Prostate gland (tissue), 2 donors: ENCODE data around the gene RNF41. TPM values are rescaled to one million over a fixed set of nuclear protein-coding genes. Genes with fewer than 3 reads are reported as not detected.

Experiments used
- DNase-seq: peaks from one replicate; pipeline ENCODE4 v3.0.0-alpha.2; 2019; ENCODE audit warnings: low spot score
- H3K27ac ChIP-seq, 2 donors: fragments of 200-600 bp; sonication (generic); 2 replicates each; pipeline ENCODE4 v1.5.1; 2017 to 2019
- H3K27me3 ChIP-seq: fragments of 200-600 bp; sonication (generic); replicated peaks from 2 replicates; pipeline ENCODE4 v1.5.1; 2019; ENCODE audit not compliant: insufficient read depth
- H3K36me3 ChIP-seq, 2 donors: fragments of 200-600 bp; sonication (generic); 1 replicate in 1 of 2; 2 replicates in 1 of 2; pipeline versions ENCODE4 v1.5.1 to v1.8.1; 2017 to 2019
- H3K4me1 ChIP-seq: fragments of 200-600 bp; sonication (generic); replicated peaks from 2 replicates; pipeline ENCODE4 v1.5.1; 2019
- H3K4me3 ChIP-seq, 2 donors: fragments of 200-600 bp; sonication (generic); 2 replicates each; pipeline ENCODE4 v1.5.1; 2017 to 2019
- H3K9me3 ChIP-seq: fragments of 200-600 bp; sonication (generic); 2 replicates; pipeline ENCODE4 v1.5.1; 2017
- CTCF ChIP-seq, 4 experiments: fragments of 200-600 bp in 2 of 4; fragments of 450-650 bp in 2 of 4; sonication (generic) in 2 of 4; IDR thresholded peaks; 1 replicate in 3 of 4; 2 replicates in 1 of 4; pipeline ENCODE4 v1.5.1; 2016 to 2019; ENCODE audit warnings: antibody characterized with exemption in 4 of 4, mild to moderate bottlenecking in 2 of 4, moderate library complexity in 2 of 4
- POLR2A ChIP-seq: fragments of 450-650 bp; IDR thresholded peaks from one replicate; pipeline ENCODE4 v1.6.1; 2016; ENCODE audit warnings: antibody characterized with exemption, mild to moderate bottlenecking
- POLR2AphosphoS5 ChIP-seq: sonication (generic); formaldehyde crosslinking; IDR thresholded peaks from one replicate; pipeline ENCODE4 v1.6.1; 2017; ENCODE audit warnings: antibody characterized with exemption
- WGBS: methylation state at CpG from one replicate; pipeline ENCODE4 v1.1.5; 2018; 5-methylcytosine and 5-hydroxymethylcytosine counted together
- intact Hi-C: fragments of 100-400 bp; cut with DNase I; formaldehyde crosslinking; loops from one replicate; pipeline ENCODE4 v1.14.2; 2022
- total RNA-seq, 2 donors: library from RNA; depleted of rRNA; stranded (reverse); fragments of >200 nt; gene quantifications; one replicate each; pipeline ENCODE4 v1.1.0, GENCODE V29; 2016

RNF41 gene
- total RNA-seq, 2 donors from 2014 or later = 74.4 to 90.4 TPM

DNA sequence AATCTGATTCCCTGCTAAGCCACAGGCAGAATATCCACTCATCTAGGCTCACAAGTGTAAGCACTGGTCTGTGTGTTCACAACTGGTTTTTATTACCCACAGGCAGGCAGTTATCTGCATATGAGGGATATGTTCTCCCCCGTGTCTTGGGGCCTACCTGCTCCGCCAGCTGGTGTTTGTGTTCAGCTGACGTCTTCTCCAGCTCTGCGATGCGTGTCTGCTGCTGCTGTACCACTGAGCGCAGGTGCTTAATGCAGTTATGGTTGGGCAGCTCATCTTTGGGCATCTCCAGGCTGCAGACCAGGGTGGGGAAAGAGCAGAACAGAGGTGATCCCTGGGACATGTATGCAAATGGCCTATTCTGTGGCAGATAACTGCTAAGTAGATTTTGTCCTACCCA lies 13.7 kb downstream of the RNF41 start:
- no peak overlapping the region for H3K27ac ChIP-seq
- no peaks in the 10 kb centered on the region for H3K9me3 ChIP-seq
- 83% methylated on average over 6 of the region's 6 CpGs for WGBS
- intact Hi-C loops = no loop called here
- H3K27me3 ChIP-seq = no peaks in the 10 kb centered on the region
- no peak for DNase-seq
- no peak overlapping the region for H3K4me3 ChIP-seq
- TF ChIP-seq POLR2AphosphoS5 (no peak), CTCF (IDR thresholded peaks at IDR 0.05) (no peak), POLR2A (no peak)
- H3K36me3 ChIP-seq = peaks cover 26 to 35% of the 10 kb centered on the region in 2 donors
- H3K4me1 ChIP-seq = no peaks in the 10 kb centered on the region

DNA sequence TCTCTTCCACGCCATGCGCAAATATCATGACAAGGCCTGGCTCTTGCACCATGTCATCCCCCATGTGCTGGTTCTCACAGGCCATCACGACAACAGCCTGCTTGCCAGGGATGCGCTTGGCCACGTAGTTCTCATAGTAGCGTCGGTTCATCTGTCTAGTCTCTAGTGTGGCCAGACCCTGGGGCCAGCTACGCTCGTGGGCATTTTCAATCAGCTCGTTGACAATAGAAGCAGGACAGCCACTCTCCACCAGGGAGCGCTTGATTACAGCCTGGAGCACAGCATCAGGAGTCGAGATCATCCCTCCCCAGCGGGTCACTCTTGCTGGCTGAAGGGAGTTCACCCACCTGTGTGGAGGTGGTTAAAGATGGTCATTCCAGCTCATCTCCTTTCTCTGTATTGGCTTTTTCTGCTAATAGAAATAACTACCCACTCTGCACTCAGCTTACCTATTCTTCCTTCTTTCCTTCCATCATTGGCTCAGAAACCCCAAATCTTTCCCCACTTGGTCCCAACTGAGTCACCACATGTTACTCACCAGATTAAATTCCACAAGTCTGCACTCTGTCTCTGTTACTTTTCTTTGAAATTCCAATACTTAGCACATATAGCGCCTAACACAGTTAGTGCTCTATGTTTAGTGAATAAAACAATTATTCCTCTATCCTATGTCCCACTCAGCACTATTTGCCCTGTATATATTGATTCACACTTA lies 15.1 kb downstream of the RNF41 start:
- peak overlapping the region; percentile 11 to 14 for H3K27ac ChIP-seq
- H3K4me3 ChIP-seq = no peak overlapping the region
- DNase-seq = peak; percentile 53
- intact Hi-C loops = no loop called here
- no peaks in the 10 kb centered on the region for H3K9me3 ChIP-seq
- H3K4me1 ChIP-seq = no peaks in the 10 kb centered on the region
- no peaks in the 10 kb centered on the region for H3K27me3 ChIP-seq
- no peak for TF ChIP-seq POLR2A
- peak; percentile 38 for TF ChIP-seq POLR2AphosphoS5
- peak in 3 of 4 experiments; percentile 55 to 66 (median 57) for TF ChIP-seq CTCF (IDR thresholded peaks at IDR 0.05)
- H3K36me3 ChIP-seq = peaks cover 18 to 30% of the 10 kb centered on the region in 2 donors
- WGBS = 54% methylated on average over 14 of the region's 14 CpGs

- peaks cover 12 to 26% of the 10 kb centered on the region in 2 donors for H3K36me3 ChIP-seq
- peak overlapping the region in 1 of 2 donors; percentile 11 for H3K27ac ChIP-seq
Measured at GRCh38 chr12:56205445-56205844, 16.3 kb downstream of the RNF41 start.

GRCh38 chr12:56204275-56204674 lies 17.4 kb downstream of the RNF41 start:
- Histone ChIP-seq H3K36me3 (peaks cover 6 to 14% of the 10 kb centered on the region in 2 donors), H3K27ac (no peak overlapping the region), H3K27me3 (no peaks in the 10 kb centered on the region), H3K4me3 (no peak overlapping the region), H3K9me3 (no peaks in the 10 kb centered on the region), H3K4me1 (no peaks in the 10 kb centered on the region)
- intact Hi-C loops = no loop called here
- TF ChIP-seq POLR2AphosphoS5 (no peak), POLR2A (no peak), CTCF (IDR thresholded peaks at IDR 0.05) (no peak)
- no peak for DNase-seq

More at GRCh38 chr12:56205445-56205844, 16.3 kb downstream of the RNF41 start:
- DNase-seq = no peak
- H3K27me3 ChIP-seq = no peaks in the 10 kb centered on the region
- no peak overlapping the region for H3K4me3 ChIP-seq
- intact Hi-C loops = no loop called here
- H3K4me1 ChIP-seq = no peaks in the 10 kb centered on the region
- no peaks in the 10 kb centered on the region for H3K9me3 ChIP-seq
- TF ChIP-seq POLR2AphosphoS5 (no peak), POLR2A (no peak), CTCF (IDR thresholded peaks at IDR 0.05) (no peak)

GRCh38 chr12:56202838-56203237 lies 18.9 kb downstream of the RNF41 start:
- WGBS = 46% methylated on average over 2 of the region's 2 CpGs
- DNase-seq = no peak
- H3K9me3 ChIP-seq = no peaks in the 10 kb centered on the region
- TF ChIP-seq POLR2AphosphoS5 (no peak), POLR2A (no peak)
- peaks cover 4 to 10% of the 10 kb centered on the region in 2 donors for H3K36me3 ChIP-seq
- H3K4me1 ChIP-seq = no peaks in the 10 kb centered on the region
- intact Hi-C loops = no loop called here
- no peaks in the 10 kb centered on the region for H3K27me3 ChIP-seq
- no peak overlapping the region for H3K27ac ChIP-seq
- H3K4me3 ChIP-seq = no peak overlapping the region
